ENCODE measurements around the gene QRICH2.

Gene QRICH2

GRCh38 chr17:76317535-76317934 lies 9.5 kb upstream of the QRICH2 start:
- Histone ChIP-seq H3K9ac (ENCODE audit: low read depth, low read length, poor library complexity, severe bottlenecking) (no peak overlapping the region), H2AFZ (ENCODE audit: low read length) (no peak overlapping the region), H3K4me1 (ENCODE audit: insufficient read depth, low read length, poor library complexity, severe bottlenecking) (peaks cover 12% of the 10 kb centered on the region), H3K9me3 (ENCODE audit: insufficient read depth, low read depth, low read length) (no peaks in the 10 kb centered on the region), H3K9me2 (replicated peaks; ENCODE audit: low read depth, low read length) (no peaks in the 10 kb centered on the region), H3K79me2 (ENCODE audit: insufficient read depth, low read length) (no peaks in the 10 kb centered on the region), H3K4me2 (ENCODE audit: low read depth, low read length, poor library complexity, severe bottlenecking) (no peak overlapping the region), H3K36me3 (ENCODE audit: insufficient read depth, low read length) (peaks cover 46% of the 10 kb centered on the region), H3F3A (ENCODE audit: low read depth) (no peaks in the 10 kb centered on the region; the same call in 1 of the 2 replicates), H3K4me3 (ENCODE audit: low read length, poor library complexity, severe bottlenecking) (no peak overlapping the region), H4K20me1 (ENCODE audit: insufficient read depth, low read length, poor library complexity, severe bottlenecking) (no peaks in the 10 kb centered on the region), H3K27me3 (ENCODE audit: insufficient read depth, low read length, poor library complexity, severe bottlenecking) (no peaks in the 10 kb centered on the region)
- TF ChIP-seq, protein P1, sequence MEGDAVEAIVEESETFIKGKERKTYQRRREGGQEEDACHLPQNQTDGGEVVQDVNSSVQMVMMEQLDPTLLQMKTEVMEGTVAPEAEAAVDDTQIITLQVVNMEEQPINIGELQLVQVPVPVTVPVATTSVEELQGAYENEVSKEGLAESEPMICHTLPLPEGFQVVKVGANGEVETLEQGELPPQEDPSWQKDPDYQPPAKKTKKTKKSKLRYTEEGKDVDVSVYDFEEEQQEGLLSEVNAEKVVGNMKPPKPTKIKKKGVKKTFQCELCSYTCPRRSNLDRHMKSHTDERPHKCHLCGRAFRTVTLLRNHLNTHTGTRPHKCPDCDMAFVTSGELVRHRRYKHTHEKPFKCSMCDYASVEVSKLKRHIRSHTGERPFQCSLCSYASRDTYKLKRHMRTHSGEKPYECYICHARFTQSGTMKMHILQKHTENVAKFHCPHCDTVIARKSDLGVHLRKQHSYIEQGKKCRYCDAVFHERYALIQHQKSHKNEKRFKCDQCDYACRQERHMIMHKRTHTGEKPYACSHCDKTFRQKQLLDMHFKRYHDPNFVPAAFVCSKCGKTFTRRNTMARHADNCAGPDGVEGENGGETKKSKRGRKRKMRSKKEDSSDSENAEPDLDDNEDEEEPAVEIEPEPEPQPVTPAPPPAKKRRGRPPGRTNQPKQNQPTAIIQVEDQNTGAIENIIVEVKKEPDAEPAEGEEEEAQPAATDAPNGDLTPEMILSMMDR (conservative IDR thresholded peaks at IDR 0.05; ENCODE audit: low read length), result no peak
- TF ChIP-seq EZH2phosphoT487 (IDR thresholded peaks at IDR 0.05; ENCODE audit: borderline replicate concordance), result no peak

GRCh38 chr17:76314392-76315227 lies 6.5 kb upstream of the QRICH2 start:
- H3K4me2 ChIP-seq (ENCODE audit: low read depth, low read length, poor library complexity, severe bottlenecking), result peak overlapping the region; percentile 12
- no peak for TF ChIP-seq EZH2phosphoT487 (IDR thresholded peaks at IDR 0.05; ENCODE audit: borderline replicate concordance)
- TF ChIP-seq, protein P1 (conservative IDR thresholded peaks at IDR 0.05; ENCODE audit: low read length), result no peak
- no peak overlapping the region for H3K4me3 ChIP-seq (ENCODE audit: low read length, poor library complexity, severe bottlenecking)

GRCh38 chr17:76312735-76313134 lies 4.7 kb upstream of the QRICH2 start:
- Histone ChIP-seq H3K4me2 (ENCODE audit: low read depth, low read length, poor library complexity, severe bottlenecking) (no peak overlapping the region), H3K9me3 (ENCODE audit: insufficient read depth, low read depth, low read length) (no peaks in the 10 kb centered on the region), H3F3A (ENCODE audit: low read depth) (no peaks in the 10 kb centered on the region; the same call in 1 of the 2 replicates), H3K36me3 (ENCODE audit: insufficient read depth, low read length) (peaks cover 50% of the 10 kb centered on the region), H3K9ac (ENCODE audit: low read depth, low read length, poor library complexity, severe bottlenecking) (no peak overlapping the region), H3K4me1 (ENCODE audit: insufficient read depth, low read length, poor library complexity, severe bottlenecking) (peaks cover 12% of the 10 kb centered on the region), H3K27me3 (ENCODE audit: insufficient read depth, low read length, poor library complexity, severe bottlenecking) (no peaks in the 10 kb centered on the region), H4K20me1 (ENCODE audit: insufficient read depth, low read length, poor library complexity, severe bottlenecking) (no peaks in the 10 kb centered on the region), H3K4me3 (ENCODE audit: low read length, poor library complexity, severe bottlenecking) (no peak overlapping the region), H3K79me2 (ENCODE audit: insufficient read depth, low read length) (no peaks in the 10 kb centered on the region), H2AFZ (ENCODE audit: low read length) (no peak overlapping the region), H3K9me2 (replicated peaks; ENCODE audit: low read depth, low read length) (no peaks in the 10 kb centered on the region)
- no peak for TF ChIP-seq EZH2phosphoT487 (IDR thresholded peaks at IDR 0.05; ENCODE audit: borderline replicate concordance)
- TF ChIP-seq, protein P1 (conservative IDR thresholded peaks at IDR 0.05; ENCODE audit: low read length), result no peak

More at GRCh38 chr17:76314392-76315227, 6.5 kb upstream of the QRICH2 start:
- H3K36me3 ChIP-seq (ENCODE audit: insufficient read depth, low read length), result peaks cover 54% of the 10 kb centered on the region
- no peaks in the 10 kb centered on the region for H3K9me3 ChIP-seq (ENCODE audit: insufficient read depth, low read depth, low read length)
- H4K20me1 ChIP-seq (ENCODE audit: insufficient read depth, low read length, poor library complexity, severe bottlenecking), result no peaks in the 10 kb centered on the region
- H3K4me1 ChIP-seq (ENCODE audit: insufficient read depth, low read length, poor library complexity, severe bottlenecking), result peaks cover 12% of the 10 kb centered on the region
- H3K9me2 ChIP-seq (replicated peaks; ENCODE audit: low read depth, low read length), result no peaks in the 10 kb centered on the region
- no peaks in the 10 kb centered on the region; the same call in 1 of the 2 replicates for H3F3A ChIP-seq (ENCODE audit: low read depth)
- H3K79me2 ChIP-seq (ENCODE audit: insufficient read depth, low read length), result no peaks in the 10 kb centered on the region
- no peak overlapping the region for H2AFZ ChIP-seq (ENCODE audit: low read length)
- H3K27me3 ChIP-seq (ENCODE audit: insufficient read depth, low read length, poor library complexity, severe bottlenecking), result no peaks in the 10 kb centered on the region
- no peak overlapping the region for H3K9ac ChIP-seq (ENCODE audit: low read depth, low read length, poor library complexity, severe bottlenecking)
